ENCODE results near the gene MRPL27. TPM values are rescaled to one million over a fixed set of nuclear protein-coding genes. Genes with fewer than 3 reads are reported as not detected.
"Not testable (repeated sequence)": the region's sequence is repeated elsewhere in the genome, so short reads cannot be mapped to it uniquely, and the experiment has no call there.

MRPL27 gene
- 48.7 to 61.4 TPM (median 49.8 TPM) in 3 replicates for total RNA-seq
- long read RNA-seq, transcript MRPL27-201 (4 exons, 716 nt) = major isoform, 42 of 50 reads
- long read RNA-seq, partial matches to known transcripts = 0 of 50 reads
- long read RNA-seq, other reads (novel, unspliced or antisense) = 3 of 50 reads

GRCh38 chr17:50372758-50373556, at the start of gene MRPL27, which contains the start of gene EME1:
TSS of gene MRPL27 (minus strand) at chr17:50373184. CDS start at chr17:50373170, 14 bp downstream.
TSS of gene EME1 (plus strand) at chr17:50373229. CDS start at chr17:50375209, 1,980 bp downstream.
- peaks cover 25% of the 10 kb centered on the region for H3K4me1 Mint-ChIP-seq (ENCODE audit: low read depth)
- H3K27me3 Mint-ChIP-seq (ENCODE audit: low read depth) = no peaks in the 10 kb centered on the region
- H3K27ac Mint-ChIP-seq (ENCODE audit: unreplicated experiment) = peak within 1 kb of the TSS; percentile 100
- DNase-seq (ENCODE audit: low spot score) = no peak
- H3K4me3 Mint-ChIP-seq (ENCODE audit: unreplicated experiment) = peak within 1 kb of the TSS; percentile 100
- H3K9me3 Mint-ChIP-seq (ENCODE audit: low read depth) = no peaks in the 10 kb centered on the region
- TF ChIP-seq, protein P1, sequence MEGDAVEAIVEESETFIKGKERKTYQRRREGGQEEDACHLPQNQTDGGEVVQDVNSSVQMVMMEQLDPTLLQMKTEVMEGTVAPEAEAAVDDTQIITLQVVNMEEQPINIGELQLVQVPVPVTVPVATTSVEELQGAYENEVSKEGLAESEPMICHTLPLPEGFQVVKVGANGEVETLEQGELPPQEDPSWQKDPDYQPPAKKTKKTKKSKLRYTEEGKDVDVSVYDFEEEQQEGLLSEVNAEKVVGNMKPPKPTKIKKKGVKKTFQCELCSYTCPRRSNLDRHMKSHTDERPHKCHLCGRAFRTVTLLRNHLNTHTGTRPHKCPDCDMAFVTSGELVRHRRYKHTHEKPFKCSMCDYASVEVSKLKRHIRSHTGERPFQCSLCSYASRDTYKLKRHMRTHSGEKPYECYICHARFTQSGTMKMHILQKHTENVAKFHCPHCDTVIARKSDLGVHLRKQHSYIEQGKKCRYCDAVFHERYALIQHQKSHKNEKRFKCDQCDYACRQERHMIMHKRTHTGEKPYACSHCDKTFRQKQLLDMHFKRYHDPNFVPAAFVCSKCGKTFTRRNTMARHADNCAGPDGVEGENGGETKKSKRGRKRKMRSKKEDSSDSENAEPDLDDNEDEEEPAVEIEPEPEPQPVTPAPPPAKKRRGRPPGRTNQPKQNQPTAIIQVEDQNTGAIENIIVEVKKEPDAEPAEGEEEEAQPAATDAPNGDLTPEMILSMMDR (IDR thresholded peaks at IDR 0.05) = no peak
- H3K36me3 Mint-ChIP-seq (ENCODE audit: low read depth) = peaks cover 9% of the 10 kb centered on the region

GRCh38 chr17:50422738-50423137, 49.8 kb upstream of the MRPL27 start:
- Mint-ChIP-seq H3K4me1 (ENCODE audit: low read depth) (peaks cover 39% of the 10 kb centered on the region), H3K27me3 (ENCODE audit: low read depth) (peaks cover 3% of the 10 kb centered on the region), H3K9me3 (ENCODE audit: low read depth) (no peaks in the 10 kb centered on the region), H3K27ac (ENCODE audit: unreplicated experiment) (no peak overlapping the region), H3K4me3 (ENCODE audit: unreplicated experiment) (no peak overlapping the region), H3K36me3 (ENCODE audit: low read depth) (no peaks in the 10 kb centered on the region)
- TF ChIP-seq, protein P1 (IDR thresholded peaks at IDR 0.05) = no peak
- DNase-seq (ENCODE audit: low spot score) = no peak

GRCh38 chr17:50421308-50422051, 48.5 kb upstream of the MRPL27 start:
- no peak for DNase-seq (ENCODE audit: low spot score)

DNA sequence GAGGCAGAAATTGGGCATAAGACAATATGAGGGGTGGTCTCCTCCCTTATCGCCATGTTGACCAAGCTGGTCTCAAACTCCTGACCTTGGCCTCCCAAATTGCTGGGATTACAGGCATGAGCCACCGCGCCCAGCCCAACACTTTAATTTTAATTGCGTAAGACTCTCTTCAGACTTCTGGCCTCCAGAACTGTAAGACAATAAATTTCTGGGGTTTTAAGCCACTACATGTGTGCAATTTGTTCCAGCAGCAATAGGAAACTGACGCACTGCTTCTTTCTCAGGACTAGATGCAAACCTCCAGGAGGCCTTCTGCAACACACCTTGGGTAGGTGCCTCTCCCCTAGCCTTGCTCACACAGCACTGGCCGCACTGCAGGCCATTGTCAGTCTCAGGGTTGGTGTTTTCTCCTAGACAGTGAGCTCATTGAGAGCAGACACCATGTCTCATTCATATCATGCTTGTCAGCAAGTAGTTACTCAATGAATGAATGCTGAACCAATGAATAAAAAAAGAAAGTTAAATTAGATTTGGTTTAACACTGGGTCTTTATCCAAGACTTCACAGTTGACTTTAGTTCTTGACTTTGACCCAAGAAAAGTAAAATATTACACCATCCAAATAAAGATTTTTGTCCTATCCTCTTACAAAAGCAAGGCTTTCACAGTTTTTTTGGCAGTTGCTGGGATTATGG, 47.6 kb upstream of the MRPL27 start:
- no peaks in the 10 kb centered on the region for H3K36me3 Mint-ChIP-seq (ENCODE audit: low read depth)
- H3K27ac Mint-ChIP-seq (ENCODE audit: unreplicated experiment) = peak overlapping the region; percentile 25
- TF ChIP-seq, protein P1 (IDR thresholded peaks at IDR 0.05) = no peak
- DNase-seq (ENCODE audit: low spot score) = no peak
- no peak overlapping the region for H3K4me3 Mint-ChIP-seq (ENCODE audit: unreplicated experiment)
- H3K9me3 Mint-ChIP-seq (ENCODE audit: low read depth) = no peaks in the 10 kb centered on the region
- peaks cover 24% of the 10 kb centered on the region for H3K4me1 Mint-ChIP-seq (ENCODE audit: low read depth)
- H3K27me3 Mint-ChIP-seq (ENCODE audit: low read depth) = peaks cover 3% of the 10 kb centered on the region

More at GRCh38 chr17:50421308-50422051, 48.5 kb upstream of the MRPL27 start:
- peak overlapping the region; percentile 13 for H3K27ac Mint-ChIP-seq (ENCODE audit: unreplicated experiment)
- no peaks in the 10 kb centered on the region for H3K36me3 Mint-ChIP-seq (ENCODE audit: low read depth)
- TF ChIP-seq, protein P1 (IDR thresholded peaks at IDR 0.05) = no peak
- H3K27me3 Mint-ChIP-seq (ENCODE audit: low read depth) = peaks cover 3% of the 10 kb centered on the region
- peaks cover 27% of the 10 kb centered on the region for H3K4me1 Mint-ChIP-seq (ENCODE audit: low read depth)
- H3K9me3 Mint-ChIP-seq (ENCODE audit: low read depth) = no peaks in the 10 kb centered on the region
- peak overlapping the region; percentile 31 for H3K4me3 Mint-ChIP-seq (ENCODE audit: unreplicated experiment)

GRCh38 chr17:50419577-50419976, 46.6 kb upstream of the MRPL27 start:
- not testable (repeated sequence) for H3K36me3 Mint-ChIP-seq (ENCODE audit: low read depth); H3K27ac Mint-ChIP-seq (ENCODE audit: unreplicated experiment); H3K4me3 Mint-ChIP-seq (ENCODE audit: unreplicated experiment); H3K27me3 Mint-ChIP-seq (ENCODE audit: low read depth); H3K9me3 Mint-ChIP-seq (ENCODE audit: low read depth); DNase-seq (ENCODE audit: low spot score)
- peaks cover 20% of the 10 kb centered on the region for H3K4me1 Mint-ChIP-seq (ENCODE audit: low read depth)

Data from chondrocyte (in vitro differentiated cells).